GM21576 (cell line): ENCODE measurements around the gene KMT2B.
"Not testable (repeated sequence)": the region's sequence is repeated elsewhere in the genome, so short reads cannot be mapped to it uniquely, and the experiment has no call there.

Experiments used
- ATAC-seq: cut with Tn5 transposase; IDR thresholded peaks from one replicate; pipeline ENCODE4 v1.9.1; 2021; ENCODE audit warnings: mild to moderate bottlenecking, moderate library complexity; ENCODE audit not compliant: unreplicated experiment

The KMT2B gene, protein sequence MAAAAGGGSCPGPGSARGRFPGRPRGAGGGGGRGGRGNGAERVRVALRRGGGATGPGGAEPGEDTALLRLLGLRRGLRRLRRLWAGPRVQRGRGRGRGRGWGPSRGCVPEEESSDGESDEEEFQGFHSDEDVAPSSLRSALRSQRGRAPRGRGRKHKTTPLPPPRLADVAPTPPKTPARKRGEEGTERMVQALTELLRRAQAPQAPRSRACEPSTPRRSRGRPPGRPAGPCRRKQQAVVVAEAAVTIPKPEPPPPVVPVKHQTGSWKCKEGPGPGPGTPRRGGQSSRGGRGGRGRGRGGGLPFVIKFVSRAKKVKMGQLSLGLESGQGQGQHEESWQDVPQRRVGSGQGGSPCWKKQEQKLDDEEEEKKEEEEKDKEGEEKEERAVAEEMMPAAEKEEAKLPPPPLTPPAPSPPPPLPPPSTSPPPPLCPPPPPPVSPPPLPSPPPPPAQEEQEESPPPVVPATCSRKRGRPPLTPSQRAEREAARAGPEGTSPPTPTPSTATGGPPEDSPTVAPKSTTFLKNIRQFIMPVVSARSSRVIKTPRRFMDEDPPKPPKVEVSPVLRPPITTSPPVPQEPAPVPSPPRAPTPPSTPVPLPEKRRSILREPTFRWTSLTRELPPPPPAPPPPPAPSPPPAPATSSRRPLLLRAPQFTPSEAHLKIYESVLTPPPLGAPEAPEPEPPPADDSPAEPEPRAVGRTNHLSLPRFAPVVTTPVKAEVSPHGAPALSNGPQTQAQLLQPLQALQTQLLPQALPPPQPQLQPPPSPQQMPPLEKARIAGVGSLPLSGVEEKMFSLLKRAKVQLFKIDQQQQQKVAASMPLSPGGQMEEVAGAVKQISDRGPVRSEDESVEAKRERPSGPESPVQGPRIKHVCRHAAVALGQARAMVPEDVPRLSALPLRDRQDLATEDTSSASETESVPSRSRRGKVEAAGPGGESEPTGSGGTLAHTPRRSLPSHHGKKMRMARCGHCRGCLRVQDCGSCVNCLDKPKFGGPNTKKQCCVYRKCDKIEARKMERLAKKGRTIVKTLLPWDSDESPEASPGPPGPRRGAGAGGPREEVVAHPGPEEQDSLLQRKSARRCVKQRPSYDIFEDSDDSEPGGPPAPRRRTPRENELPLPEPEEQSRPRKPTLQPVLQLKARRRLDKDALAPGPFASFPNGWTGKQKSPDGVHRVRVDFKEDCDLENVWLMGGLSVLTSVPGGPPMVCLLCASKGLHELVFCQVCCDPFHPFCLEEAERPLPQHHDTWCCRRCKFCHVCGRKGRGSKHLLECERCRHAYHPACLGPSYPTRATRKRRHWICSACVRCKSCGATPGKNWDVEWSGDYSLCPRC (N-terminal part only)

DNA sequence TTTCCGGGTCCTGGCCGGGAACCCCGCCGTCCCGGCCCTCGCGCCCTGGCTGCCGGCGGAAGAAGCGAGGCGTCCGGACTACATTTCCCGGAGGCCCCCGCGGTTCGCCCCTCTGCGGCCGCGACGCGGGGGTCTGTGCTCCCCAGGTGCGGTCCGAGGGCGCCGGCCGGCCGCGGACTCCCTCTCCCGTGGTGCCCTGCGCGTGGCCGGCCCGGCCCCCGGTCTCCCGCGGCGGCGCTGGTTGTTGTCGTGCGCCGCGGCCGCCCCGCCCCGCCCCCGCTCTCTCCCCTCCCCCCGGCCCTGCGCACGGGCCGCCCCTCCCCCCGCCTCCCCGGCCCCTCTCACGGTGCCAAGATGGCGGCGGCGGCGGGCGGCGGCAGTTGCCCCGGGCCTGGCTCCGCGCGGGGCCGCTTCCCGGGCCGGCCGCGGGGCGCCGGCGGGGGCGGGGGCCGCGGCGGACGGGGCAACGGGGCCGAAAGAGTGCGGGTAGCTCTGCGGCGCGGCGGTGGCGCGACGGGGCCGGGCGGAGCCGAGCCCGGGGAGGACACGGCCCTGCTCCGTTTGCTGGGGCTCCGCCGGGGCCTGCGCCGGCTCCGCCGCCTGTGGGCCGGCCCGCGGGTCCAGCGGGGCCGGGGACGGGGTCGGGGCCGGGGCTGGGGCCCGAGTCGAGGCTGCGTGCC lies at the start of gene KMT2B:
Gene KMT2B (plus strand): TSS at position 339 of the 680 bp plus-strand sequence. CDS start 16 bp downstream, at position 355.
- ATAC-seq: peak; percentile 1

DNA sequence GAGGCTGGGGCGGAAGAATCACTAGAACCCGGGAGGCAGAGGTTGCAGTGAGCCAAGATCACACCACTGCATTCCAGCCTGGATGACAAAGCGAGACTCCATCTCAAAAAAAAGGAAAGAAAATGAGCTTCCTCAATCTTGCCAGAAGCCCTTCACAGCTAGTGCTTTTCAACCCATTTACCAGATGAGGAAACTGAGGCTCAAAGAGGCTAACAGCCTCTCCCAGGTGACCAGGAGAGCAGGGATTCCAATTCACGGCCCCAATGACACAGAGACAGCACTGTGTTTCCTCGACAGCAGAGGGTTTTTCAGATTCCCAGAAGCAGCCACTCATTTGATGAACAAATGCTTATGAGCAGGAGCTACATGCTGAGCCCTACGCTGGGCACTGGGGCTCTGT lies 48.2 kb upstream of the KMT2B start:
- no peak for ATAC-seq

DNA sequence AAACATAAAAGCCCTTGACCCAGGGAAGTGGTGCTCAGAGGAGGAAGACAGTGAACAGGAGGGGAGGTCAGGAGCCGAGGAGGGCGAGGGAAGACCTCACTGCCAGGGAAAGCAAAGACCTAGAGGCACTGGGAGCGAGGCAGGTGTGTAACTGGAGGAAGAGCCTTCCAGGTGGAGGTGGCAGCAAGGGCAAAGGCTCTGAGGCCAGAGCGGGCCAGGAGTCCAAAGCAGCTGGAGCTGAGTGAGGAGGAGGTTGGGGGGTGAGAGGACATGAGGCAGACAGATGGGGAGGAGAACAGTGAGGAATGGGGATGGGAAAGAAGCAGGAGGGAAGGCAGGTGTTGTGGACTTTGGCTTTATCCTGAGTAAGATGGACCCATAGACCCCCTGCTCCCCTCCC lies 47.8 kb upstream of the KMT2B start:
- ATAC-seq: no peak

DNA sequence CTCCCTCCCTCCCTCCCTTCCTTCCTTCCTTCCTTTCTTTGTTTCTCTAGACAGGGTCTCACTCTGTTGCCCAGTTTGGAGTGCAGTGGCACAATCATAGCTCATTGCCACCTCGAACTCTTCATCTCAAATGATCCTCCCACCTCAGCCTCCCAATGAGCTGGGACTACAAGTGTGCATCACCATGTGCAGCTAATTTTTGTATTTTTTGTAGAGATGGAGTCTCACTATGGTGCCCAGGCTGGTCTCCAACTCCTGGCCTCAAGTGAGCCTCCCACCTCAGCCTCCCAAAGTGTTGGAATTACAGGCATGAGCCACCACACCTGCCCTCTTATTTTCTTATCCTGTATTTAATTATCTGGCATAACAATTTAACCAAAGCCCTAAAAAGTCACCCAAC lies 47.1 kb upstream of the KMT2B start:
- ATAC-seq: no peak

DNA sequence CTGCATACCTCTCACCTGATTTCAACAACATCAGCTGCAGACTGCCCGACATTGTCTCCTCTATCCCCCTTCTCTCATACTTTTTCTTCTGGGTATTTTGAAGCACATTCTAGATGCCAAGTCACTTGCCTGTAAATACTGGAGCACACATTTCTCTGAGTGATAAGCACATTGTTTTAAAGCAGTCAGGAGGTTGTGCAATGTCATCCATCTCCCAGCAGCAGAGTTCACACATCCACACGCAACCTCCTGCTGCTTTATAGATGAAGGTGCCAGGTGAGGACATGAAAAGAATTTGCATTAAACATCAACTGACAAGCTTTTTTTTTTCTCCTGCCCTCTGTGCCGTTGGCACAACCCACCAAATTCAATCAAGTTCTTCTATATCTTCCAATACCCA lies 46.0 kb upstream of the KMT2B start:
- ATAC-seq: no peak

DNA sequence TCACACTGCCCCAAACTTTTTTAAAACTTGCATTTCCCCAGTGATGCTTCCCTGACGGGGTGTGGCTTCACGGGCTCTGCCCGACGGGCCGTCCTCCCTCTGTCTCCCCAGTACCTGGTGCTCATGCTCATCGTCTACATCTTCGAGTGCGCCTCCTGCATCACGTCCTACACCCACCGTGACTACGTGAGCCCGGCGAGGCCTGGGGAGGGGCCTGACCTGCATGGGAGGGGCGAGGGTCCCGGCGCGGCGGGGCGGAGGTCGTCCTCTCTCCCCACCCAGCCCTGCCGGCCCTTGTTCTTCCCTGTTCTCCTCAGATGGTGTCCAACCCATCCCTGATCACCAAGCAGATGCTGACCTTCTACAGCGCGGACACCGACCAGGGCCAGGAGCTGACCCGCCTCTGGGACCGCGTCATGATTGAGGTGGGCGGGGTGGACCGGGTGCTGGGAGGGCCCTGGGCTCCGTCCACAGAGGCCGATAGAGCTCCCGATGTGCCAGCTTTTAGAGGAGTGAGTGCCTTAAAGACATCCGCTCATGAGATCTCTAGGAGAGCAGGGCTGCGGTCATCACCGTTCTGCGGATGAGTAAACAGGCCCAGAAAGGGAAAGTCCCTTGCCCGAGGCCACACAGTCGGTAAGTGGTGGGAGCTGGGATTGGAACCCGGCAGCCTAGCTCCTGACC lies 44.5 kb upstream of the KMT2B start:
- ATAC-seq: no peak

DNA sequence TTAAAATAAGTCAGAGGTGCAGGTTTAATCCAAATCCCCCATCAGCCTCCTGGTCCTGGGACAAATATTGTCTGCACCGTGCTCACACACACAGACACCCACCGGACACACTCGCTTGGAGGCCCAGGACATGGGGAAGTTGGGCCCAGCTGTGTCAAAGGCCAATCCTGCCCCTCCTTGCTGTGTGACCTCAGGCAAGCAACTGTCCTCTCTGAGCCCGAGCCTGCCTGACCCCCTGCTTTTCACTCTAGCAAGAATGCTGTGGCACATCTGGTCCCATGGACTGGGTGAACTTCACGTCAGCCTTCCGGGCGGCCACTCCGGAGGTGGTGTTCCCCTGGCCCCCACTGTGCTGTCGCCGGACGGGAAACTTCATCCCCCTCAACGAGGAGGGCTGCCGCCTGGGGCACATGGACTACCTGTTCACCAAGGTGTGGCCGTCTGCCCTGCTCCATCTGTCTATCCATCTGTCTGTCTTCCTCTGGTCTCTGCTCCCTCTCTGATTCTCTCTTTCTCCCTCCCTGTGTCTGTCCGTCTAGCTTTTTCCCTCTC lies 42.1 kb upstream of the KMT2B start:
- ATAC-seq: no peak

DNA sequence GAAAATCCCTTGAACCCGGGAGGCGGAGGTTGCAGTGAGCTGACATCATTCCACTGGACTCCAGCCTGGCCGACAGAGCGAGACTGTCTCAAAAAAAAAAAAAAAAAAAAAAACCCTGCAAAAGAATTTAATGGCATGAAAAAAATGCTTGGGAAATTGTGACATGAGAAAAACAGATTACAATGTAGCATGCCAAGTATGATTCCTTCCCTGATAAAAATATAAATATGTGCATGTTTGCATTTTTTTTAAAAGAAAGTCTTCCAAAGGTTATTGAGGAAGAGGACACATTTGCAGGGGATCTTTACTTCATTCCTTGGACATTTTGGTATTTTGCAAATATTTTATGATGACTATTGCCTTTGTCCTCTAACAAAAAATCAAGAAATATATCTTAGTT lies 28.0 kb upstream of the KMT2B start:
- ATAC-seq: no peak

DNA sequence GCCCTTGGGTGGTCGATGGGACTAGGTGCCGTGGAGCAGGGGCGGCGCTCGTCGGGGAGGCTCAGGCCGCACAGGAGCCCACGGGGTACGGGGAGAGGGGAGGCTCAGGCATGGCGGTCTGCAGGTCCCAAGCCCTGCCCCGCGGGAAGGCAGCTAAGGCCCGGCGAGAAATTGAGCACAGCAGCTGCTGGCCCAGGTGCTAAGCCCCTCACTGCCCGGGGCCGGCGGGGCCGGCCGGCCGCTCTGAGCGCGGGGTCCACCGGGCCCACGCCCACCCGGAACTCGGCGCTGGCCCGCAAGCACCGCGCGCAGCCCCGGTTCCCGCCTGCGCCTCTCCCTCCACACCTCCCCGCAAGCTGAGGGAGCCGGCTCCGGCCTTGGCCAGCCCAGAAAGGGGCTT lies 26.7 kb upstream of the KMT2B start:
- not testable (repeated sequence) for ATAC-seq

DNA sequence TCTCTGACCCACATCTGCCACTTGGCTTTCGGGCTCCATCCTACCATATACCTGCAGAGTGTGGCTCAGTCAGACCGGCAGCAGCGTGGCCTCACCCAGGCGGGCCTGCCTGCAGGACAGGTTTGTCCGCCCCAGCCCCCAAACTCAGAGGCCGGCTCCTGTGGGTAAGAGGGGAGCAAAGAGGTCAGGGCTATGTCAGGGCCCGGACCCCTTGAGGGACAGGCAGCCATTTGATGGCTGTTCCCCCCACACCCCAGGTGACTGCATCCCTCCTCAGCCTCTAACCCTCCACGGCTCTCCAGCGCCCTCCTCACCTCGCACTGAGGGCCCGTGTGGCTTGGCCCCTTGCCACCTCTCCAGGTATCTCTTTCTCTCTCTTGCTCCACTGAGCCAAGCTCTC lies 25.8 kb upstream of the KMT2B start:
- no peak for ATAC-seq

DNA sequence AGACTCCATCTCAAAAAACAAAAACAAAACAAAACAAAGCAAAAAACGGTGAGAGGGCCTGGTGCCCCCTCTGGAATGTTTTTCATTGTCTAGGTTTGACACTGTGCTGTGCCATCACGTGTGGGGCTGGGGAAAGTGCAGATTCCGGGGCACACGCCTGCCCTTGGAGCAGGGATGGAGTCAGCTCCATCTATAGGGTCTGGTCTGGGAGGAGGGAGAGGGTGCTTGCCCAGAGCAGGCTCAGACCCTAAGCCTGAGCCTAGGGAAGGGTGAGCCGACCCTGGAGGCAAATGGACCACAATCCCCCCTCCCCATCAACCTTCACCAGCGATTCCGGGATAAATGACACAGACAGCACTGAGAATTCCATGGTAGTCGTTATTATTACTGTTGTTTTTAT lies 24.4 kb upstream of the KMT2B start:
- no peak for ATAC-seq

DNA sequence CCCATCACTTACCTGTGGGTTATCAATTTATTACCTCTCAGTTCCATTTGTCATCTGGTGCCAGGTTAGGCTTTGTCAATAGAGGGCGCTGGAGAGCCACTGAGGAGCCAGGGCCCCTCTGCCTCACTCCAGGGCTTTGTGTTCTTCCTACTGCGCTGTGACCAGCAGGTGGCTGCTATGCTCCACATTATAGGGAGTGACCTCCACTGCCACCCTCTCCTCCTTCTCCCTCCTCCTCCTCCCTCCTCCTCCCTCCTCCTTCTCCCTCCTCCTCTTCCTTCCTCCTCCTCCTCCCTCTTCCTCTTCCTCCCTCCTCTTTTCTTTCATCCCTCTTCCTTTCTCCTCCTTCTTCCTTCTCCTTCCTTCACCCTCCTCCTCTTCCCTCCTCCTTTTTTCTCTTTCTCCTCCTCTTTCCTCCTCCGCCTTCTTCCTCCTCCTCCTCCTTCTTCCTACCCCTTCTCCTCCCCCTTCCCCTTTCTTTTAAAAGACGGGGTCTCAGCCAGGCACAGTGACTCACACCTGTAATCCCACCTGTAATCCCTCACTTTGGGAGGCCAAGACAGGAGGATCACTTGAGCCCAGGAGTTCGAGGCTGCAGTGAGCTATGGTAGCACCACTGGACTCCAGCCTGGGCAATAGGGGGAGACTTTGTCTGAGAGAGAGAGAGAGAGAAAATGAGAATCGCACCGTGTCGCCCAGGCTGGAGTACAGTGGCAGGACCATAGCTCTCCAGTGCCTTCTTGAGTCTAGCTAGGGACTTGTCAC lies 23.8 kb upstream of the KMT2B start:
- peak; percentile 79 for ATAC-seq

DNA sequence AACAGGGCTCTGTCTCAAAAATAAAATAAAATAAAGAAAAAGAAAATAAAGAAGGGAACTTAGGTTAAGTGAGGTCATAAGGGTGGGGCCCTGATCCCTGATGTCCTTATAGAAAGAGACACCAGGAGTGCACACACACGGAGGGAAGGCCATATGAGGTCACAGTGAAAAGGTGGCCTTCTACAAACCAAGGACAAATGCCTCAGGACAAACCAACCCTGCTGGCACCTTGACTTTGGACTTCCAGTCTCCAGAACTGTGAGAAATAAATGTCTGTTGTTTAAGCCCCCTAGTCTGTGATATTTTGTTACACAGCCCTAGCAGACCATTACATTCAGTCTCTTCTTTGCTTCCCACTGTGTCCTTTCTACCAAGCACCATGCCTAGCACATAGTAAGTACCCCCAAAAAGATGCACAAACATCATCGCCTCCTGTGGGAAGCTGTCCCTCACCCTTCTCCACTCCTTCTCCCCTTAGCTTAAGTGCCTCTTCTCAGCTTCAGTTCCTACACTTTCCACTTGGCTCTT lies 21.8 kb upstream of the KMT2B start:
- no peak for ATAC-seq

DNA sequence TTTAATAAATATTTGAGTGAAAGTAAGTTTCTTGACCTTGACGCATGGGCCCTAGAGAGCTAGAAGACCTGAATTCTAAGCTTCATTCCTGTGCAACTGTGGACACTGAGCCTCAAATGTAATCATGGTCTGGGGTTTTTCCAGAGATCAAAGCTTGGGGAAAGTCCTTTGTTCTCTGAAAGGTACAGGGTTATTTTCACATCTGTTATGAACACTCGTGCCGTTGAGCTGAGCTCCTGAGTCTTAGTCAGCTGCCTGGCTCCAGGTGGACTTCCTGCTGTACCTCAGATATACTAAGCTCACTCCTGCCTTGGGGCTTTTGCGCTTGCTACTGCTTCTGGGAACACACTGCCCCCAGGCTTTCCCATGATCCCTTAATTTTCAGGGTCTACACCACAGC lies 21.0 kb upstream of the KMT2B start:
- ATAC-seq: no peak

DNA sequence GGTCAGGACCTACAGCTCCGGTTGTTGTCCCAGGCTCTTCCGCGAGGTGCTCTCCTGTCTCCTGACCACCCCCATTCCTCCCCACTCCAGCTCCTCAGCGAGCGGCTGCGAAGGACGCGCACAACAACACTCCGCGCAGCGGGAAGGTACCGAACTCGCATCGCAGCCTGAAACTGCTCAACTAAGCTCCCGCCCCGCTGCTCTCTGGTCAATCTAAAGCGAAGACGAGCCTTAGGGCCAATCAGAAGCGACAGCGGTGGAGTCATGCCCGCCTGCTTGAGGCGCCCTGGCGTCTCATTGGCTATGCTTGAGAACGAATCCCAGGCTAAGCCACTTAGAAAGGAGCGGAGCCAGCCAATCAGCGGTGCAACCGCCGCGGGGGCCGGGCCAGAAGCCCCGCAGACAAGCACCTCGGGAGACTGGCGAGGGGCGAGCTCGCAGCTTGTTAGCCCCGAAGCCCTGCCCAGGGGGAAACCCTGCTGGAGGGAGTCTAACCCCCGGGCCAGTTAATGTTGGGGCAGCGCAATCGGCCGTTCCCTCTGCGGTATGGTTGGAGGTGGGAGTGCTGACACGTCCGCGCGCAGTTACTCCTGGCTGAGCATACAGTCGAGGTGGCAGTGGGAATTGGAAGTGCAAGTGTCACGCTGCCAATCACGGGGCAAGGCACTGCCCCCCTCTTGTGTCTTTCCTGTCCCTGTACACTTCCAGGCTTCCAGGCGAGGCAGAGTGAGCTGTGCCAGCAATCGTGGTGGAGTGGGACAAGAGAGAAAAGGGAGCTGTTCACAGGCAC lies 15.4 kb upstream of the KMT2B start:
- ATAC-seq: peak; percentile 88

DNA sequence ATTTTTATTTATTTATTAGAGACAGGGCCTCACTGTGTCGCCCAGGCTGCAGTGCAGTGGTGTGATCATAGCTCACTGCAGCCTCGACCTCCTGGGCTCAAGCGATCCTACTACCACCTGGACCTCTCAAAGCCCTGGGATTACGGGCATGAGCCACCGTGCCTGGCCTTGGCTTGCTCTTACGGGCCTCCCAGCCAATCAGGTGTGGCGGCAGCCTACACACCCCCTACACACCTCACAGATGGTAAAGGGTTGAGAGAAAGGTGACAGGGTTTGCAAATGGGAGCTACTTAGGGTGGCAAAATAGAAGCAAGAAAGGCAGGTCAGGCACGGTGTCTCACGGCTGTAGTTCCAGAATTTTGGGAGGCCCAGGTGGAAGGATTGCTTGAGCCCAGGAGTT lies 14.5 kb upstream of the KMT2B start:
- no peak for ATAC-seq

DNA sequence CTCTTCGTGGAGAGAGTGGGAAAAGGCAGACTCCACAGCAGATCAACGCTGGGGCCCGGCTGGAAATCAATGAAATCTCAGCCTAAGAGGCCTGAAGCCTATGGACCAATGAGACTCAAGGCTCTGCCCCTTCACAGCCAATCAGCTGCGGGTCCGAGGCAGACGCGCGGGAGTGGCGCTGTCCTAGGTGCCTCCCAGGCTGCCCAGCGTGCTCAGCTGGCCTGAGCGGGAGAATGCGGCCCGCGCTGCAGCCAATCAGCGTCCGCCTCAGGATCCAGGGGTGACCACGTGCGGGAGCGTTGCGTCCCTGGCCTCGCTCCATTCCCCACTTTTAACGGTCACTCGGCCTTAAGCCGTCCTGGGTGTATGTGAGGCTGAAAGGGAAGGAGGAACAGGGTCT lies 13.6 kb upstream of the KMT2B start, which contains the start of gene ZBTB32:
Gene ZBTB32 (plus strand): TSS at position 341 of the 400 bp plus-strand sequence. CDS start 10,069 bp downstream, outside the sequence.
- ATAC-seq: no peak

DNA sequence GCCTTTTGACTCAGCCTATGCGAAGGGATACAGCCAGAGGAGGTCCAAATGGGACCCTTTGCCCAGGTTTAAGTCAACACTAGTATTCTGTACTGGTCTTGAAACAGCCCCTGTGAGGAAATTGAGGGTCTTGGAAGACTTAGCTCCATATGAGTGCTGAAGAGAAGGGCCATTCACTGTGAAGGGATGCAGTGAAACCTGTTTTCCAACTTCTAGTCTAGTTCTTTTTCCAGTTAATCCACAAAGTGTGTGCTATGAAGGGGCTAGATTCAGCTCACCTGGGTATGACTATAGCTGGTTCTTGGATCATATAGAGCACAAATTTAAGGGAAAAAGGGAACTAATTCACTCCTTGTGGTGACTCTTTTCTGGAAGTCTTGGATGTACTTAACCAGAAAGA lies 9.4 kb upstream of the KMT2B start:
- ATAC-seq: no peak
